SK-N-SH (cell line): ENCODE data around the gene COL4A2.

ENCODE experiments used
- TAF1 ChIP-seq: IDR thresholded peaks from 2 replicates; pipeline ENCODE4 v1.6.1; 2012; ENCODE audit warnings: low read depth, mild to moderate bottlenecking, low read length, moderate library complexity, borderline replicate concordance
- TF ChIP-seq, protein P1 (sequence below): fragments of 200-600 bp; sonication (generic); IDR thresholded peaks from 2 replicates; pipeline ENCODE4 v1.6.1; 2017; ENCODE audit warnings: antibody characterized with exemption, mild to moderate bottlenecking, moderate library complexity

DNA sequence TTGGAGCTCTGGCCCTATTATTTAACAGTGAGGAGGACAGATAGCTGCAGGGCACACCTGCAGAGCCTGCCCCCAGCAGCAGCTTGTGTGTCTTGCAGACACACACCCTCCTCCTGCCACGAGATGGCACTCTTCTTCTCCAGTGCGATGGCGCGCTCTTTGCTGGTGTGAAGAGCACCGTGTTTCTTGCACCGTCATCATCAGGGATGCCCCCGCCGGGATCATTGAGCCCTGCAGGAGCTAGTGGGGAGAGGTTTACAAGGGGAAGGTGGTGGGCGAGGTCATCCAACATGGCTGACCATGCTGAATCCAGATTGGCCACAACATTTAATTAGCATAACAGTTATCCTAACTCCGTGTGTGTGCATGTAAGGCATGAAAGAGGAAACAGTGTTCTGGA lies 148.9 kb downstream of the COL4A2 start:
- no peak for TF ChIP-seq TAF1
- TF ChIP-seq, protein P1, sequence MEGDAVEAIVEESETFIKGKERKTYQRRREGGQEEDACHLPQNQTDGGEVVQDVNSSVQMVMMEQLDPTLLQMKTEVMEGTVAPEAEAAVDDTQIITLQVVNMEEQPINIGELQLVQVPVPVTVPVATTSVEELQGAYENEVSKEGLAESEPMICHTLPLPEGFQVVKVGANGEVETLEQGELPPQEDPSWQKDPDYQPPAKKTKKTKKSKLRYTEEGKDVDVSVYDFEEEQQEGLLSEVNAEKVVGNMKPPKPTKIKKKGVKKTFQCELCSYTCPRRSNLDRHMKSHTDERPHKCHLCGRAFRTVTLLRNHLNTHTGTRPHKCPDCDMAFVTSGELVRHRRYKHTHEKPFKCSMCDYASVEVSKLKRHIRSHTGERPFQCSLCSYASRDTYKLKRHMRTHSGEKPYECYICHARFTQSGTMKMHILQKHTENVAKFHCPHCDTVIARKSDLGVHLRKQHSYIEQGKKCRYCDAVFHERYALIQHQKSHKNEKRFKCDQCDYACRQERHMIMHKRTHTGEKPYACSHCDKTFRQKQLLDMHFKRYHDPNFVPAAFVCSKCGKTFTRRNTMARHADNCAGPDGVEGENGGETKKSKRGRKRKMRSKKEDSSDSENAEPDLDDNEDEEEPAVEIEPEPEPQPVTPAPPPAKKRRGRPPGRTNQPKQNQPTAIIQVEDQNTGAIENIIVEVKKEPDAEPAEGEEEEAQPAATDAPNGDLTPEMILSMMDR: peak; percentile 78
